ENCODE data around the gene NEK6. TPM values are rescaled to one million over a fixed set of nuclear protein-coding genes. Genes with fewer than 3 reads are reported as not detected.

Gene NEK6
- polyA plus RNA-seq, 2 of the 4 experiments (the other 2 are of a cell fraction), result 26.1 to 33.7 TPM

DNA sequence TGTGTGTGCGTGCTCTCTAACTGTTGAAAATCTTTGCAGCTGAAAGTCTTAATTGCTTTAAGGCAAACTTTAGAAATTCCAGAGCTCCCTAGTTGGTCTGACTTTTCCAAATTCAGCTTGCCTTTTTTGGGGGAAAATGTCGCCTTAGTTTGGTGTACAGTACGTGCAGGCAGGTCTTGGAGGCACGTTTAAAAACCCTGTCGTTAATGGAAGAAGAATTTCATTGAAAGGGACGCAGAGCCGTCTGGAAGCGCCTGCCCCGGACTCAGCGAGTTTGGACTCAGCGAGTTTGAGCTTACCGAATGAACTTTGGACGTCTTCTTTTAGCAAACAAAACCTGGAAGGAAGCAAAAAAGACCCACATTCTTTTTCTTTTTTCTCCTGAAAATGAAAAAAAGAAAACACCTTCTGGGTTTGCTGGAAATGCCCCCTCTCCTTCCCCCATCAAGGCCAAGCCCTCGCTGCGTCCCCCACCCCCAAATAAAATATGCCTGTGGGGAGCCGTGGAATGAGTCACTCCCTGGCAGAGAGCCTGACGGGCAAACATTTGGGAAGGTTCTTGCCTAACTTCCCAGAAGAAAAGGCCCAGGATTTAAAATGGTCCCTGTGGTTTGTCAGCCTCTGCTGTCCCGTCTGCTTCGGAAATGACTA is 1.5 kb downstream of the NEK6 start:
- ChIA-PET POLR2A (interaction anchor here (0.6 to 0.8 kb wide), 3 partner anchors 29 to 74 kb away, joined by 3 to 6 read pairs (median 3); no protein-coding TSS in a partner anchor), CTCF (interaction anchor here (0.8 to 2.5 kb wide), 5 partner anchors 27 to 133 kb away, joined by 3 to 11 read pairs (median 3); no protein-coding TSS in a partner anchor)
- FAIRE-seq, result no peak
- peak; percentile 77 to 84 for DNase-seq (ENCODE audit: low read depth in 1 of 2, low spot score in 1 of 2)
- peak; percentile 51 to 71; a peak in 5 of 6 replicates for ATAC-seq
- peak overlapping the region; percentile 79 for H3K4me3 ChIP-seq
- H3K4me2 ChIP-seq, result peak overlapping the region; percentile 90
- H3K4me1 ChIP-seq, result peaks cover 61% of the 10 kb centered on the region
- no peaks in the 10 kb centered on the region for H3K9me3 ChIP-seq
- whole genome bisulfite sequencing (ENCODE audit: missing lambda C conversion rate), result under 1% methylated on average over 19 of the region's 19 CpGs
- TF ChIP-seq, protein P1, sequence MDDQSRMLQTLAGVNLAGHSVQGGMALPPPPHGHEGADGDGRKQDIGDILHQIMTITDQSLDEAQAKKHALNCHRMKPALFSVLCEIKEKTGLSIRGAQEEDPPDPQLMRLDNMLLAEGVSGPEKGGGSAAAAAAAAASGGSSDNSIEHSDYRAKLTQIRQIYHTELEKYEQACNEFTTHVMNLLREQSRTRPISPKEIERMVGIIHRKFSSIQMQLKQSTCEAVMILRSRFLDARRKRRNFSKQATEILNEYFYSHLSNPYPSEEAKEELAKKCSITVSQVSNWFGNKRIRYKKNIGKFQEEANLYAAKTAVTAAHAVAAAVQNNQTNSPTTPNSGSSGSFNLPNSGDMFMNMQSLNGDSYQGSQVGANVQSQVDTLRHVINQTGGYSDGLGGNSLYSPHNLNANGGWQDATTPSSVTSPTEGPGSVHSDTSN (IDR thresholded peaks at IDR 0.05), result peak; percentile 63; the same call in 1 of the 2 replicates
- TF ChIP-seq FOXS1 (CRISPR knock-in tag; IDR thresholded peaks at IDR 0.05) (no peak), KDM1A (IDR thresholded peaks at IDR 0.05; ENCODE audit: low read depth) (no peak), NPAS2 (CRISPR knock-in tag; IDR thresholded peaks at IDR 0.05; ENCODE audit: borderline replicate concordance) (no peak), CHD2 (IDR thresholded peaks at IDR 0.05; ENCODE audit: low read length, partially characterized antibody) (no peak), CEBPB (IDR thresholded peaks at IDR 0.05) (peak; percentile 79 to 96), NFE2L2 (conservative IDR thresholded peaks at IDR 0.05; ENCODE audit: low read length) (no peak), ZC3H11A (IDR thresholded peaks at IDR 0.05) (no peak), MAZ (IDR thresholded peaks at IDR 0.05; ENCODE audit: borderline replicate concordance, low read depth, low read length) (no peak), TFCP2L1 (CRISPR knock-in tag; IDR thresholded peaks at IDR 0.05) (no peak), KDM5A (IDR thresholded peaks at IDR 0.05) (no peak), RAD21 (conservative IDR thresholded peaks at IDR 0.05 in 1 of 2, IDR thresholded peaks at IDR 0.05 in 1 of 2) (peak; percentile 28; a peak in 2 of 5 replicates), JUNB (IDR thresholded peaks at IDR 0.05) (peak; percentile 87), PHF8 (IDR thresholded peaks at IDR 0.05; ENCODE audit: borderline replicate concordance, low read depth) (no peak), ZNF302 (CRISPR knock-in tag; IDR thresholded peaks at IDR 0.05) (no peak), HOXB5 (CRISPR knock-in tag; IDR thresholded peaks at IDR 0.05) (no peak), RCOR1 (IDR thresholded peaks at IDR 0.05; ENCODE audit: low read depth, low read length) (no peak), GATA3 (IDR thresholded peaks at IDR 0.05; ENCODE audit: borderline replicate concordance) (peak; percentile 73; the same call in 1 of the 2 replicates), EP300 (IDR thresholded peaks at IDR 0.05) (peak in 1 of 2 experiments; percentile 58; a peak in 1 of 5 replicates), SREBF2 (IDR thresholded peaks at IDR 0.05) (no peak), JUN (IDR thresholded peaks at IDR 0.05) (peak; percentile 57 to 80; a peak in 4 of 5 replicates), POLR2AphosphoS2 (conservative IDR thresholded peaks at IDR 0.05; ENCODE audit: low read length) (no peak), FOSL2 (IDR thresholded peaks at IDR 0.05) (peak; percentile 89), FOSL2 (CRISPR knock-in tag; IDR thresholded peaks at IDR 0.05) (peak; percentile 95), SMC3 (IDR thresholded peaks at IDR 0.05) (no peak), BHLHE40 (IDR thresholded peaks at IDR 0.05; ENCODE audit: low read depth, low read length) (no peak; the same call in 1 of the 2 replicates), RNF2 (IDR thresholded peaks at IDR 0.05; ENCODE audit: borderline replicate concordance, low read depth) (no peak), RFX5 (IDR thresholded peaks at IDR 0.05) (no peak), ESRRA (IDR thresholded peaks at IDR 0.05; ENCODE audit: borderline replicate concordance, low read length) (no peak)
- TF ChIP-seq, protein P2, sequence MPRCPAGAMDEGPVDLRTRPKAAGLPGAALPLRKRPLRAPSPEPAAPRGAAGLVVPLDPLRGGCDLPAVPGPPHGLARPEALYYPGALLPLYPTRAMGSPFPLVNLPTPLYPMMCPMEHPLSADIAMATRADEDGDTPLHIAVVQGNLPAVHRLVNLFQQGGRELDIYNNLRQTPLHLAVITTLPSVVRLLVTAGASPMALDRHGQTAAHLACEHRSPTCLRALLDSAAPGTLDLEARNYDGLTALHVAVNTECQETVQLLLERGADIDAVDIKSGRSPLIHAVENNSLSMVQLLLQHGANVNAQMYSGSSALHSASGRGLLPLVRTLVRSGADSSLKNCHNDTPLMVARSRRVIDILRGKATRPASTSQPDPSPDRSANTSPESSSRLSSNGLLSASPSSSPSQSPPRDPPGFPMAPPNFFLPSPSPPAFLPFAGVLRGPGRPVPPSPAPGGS (IDR thresholded peaks at IDR 0.05), result 0 out of 3 replicates have a peak, but pooled peaks have one; percentile 52
- TF ChIP-seq, protein P3, sequence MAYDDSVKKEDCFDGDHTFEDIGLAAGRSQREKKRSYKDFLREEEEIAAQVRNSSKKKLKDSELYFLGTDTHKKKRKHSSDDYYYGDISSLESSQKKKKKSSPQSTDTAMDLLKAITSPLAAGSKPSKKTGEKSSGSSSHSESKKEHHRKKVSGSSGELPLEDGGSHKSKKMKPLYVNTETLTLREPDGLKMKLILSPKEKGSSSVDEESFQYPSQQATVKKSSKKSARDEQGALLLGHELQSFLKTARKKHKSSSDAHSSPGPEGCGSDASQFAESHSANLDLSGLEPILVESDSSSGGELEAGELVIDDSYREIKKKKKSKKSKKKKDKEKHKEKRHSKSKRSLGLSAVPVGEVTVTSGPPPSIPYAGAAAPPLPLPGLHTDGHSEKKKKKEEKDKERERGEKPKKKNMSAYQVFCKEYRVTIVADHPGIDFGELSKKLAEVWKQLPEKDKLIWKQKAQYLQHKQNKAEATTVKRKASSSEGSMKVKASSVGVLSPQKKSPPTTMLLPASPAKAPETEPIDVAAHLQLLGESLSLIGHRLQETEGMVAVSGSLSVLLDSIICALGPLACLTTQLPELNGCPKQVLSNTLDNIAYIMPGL (CRISPR knock-in tag; IDR thresholded peaks at IDR 0.05; ENCODE audit: borderline replicate concordance), result no peak
- TF ChIP-seq, protein P4, sequence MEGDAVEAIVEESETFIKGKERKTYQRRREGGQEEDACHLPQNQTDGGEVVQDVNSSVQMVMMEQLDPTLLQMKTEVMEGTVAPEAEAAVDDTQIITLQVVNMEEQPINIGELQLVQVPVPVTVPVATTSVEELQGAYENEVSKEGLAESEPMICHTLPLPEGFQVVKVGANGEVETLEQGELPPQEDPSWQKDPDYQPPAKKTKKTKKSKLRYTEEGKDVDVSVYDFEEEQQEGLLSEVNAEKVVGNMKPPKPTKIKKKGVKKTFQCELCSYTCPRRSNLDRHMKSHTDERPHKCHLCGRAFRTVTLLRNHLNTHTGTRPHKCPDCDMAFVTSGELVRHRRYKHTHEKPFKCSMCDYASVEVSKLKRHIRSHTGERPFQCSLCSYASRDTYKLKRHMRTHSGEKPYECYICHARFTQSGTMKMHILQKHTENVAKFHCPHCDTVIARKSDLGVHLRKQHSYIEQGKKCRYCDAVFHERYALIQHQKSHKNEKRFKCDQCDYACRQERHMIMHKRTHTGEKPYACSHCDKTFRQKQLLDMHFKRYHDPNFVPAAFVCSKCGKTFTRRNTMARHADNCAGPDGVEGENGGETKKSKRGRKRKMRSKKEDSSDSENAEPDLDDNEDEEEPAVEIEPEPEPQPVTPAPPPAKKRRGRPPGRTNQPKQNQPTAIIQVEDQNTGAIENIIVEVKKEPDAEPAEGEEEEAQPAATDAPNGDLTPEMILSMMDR (IDR thresholded peaks at IDR 0.05), result no peak
- TF ChIP-seq, protein P5, sequence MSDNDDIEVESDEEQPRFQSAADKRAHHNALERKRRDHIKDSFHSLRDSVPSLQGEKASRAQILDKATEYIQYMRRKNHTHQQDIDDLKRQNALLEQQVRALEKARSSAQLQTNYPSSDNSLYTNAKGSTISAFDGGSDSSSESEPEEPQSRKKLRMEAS (IDR thresholded peaks at IDR 0.05), result peak; percentile 57; the same call in 1 of the 2 replicates
- TF ChIP-seq, protein P6, sequence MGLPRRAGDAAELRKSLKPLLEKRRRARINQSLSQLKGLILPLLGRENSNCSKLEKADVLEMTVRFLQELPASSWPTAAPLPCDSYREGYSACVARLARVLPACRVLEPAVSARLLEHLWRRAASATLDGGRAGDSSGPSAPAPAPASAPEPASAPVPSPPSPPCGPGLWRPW (IDR thresholded peaks at IDR 0.05), result no peak
- TF ChIP-seq, protein P7, sequence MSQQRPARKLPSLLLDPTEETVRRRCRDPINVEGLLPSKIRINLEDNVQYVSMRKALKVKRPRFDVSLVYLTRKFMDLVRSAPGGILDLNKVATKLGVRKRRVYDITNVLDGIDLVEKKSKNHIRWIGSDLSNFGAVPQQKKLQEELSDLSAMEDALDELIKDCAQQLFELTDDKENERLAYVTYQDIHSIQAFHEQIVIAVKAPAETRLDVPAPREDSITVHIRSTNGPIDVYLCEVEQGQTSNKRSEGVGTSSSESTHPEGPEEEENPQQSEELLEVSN (IDR thresholded peaks at IDR 0.05; ENCODE audit: borderline replicate concordance, low read depth), result no peak; the same call in 1 of the 2 replicates
- H3K27ac ChIP-seq, result peak overlapping the region; percentile 84 to 100
